IMR-90 (cell line): ENCODE data around the gene ATP2B1. TPM values are rescaled to one million over a fixed set of nuclear protein-coding genes. Genes with fewer than 3 reads are reported as not detected.

Source experiments
- ATAC-seq: fragments of 200-7000 bp; cut with Tn5 transposase; 2 replicates; pipeline ENCODE4 v1.9.1; 2020; ENCODE audit warnings: low read depth, mild to moderate bottlenecking, moderate library complexity
- BruUV-seq: library from RNA; stranded (reverse); fragments of 400-500 nt; replicated peaks from 2 replicates; lab custom pipeline; 2021; lab: Mats Ljungman, UMichigan
- CTCF ChIA-PET: fragments of 300-600 bp; formaldehyde crosslinking; extraction: SDS; loops from one replicate; lab custom pipeline; 2021; ENCODE audit warnings: antibody characterized with exemption; lab: Yijun Ruan, JAX
- POLR2A ChIA-PET: fragments of 300-600 bp; sonication (Branson Sonifier 250); formaldehyde crosslinking; loops from one replicate; lab custom pipeline; 2022; ENCODE audit warnings: antibody characterized with exemption; ENCODE audit not compliant: unreplicated experiment; lab: Charles Lee
- DNase-seq: peaks from one replicate; pipeline ENCODE4 v3.0.0; 2013
- H2AFZ ChIP-seq: replicated peaks from 2 replicates; pipeline ENCODE3; 2013; ENCODE audit warnings: low read length, mild to moderate bottlenecking; ENCODE audit not compliant: poor library complexity
- H2AK5ac ChIP-seq: 2 replicates; pipeline ENCODE4 v1.6.1; 2013; ENCODE audit warnings: low read depth, low read length, inconsistent platforms
- H2AK9ac ChIP-seq: replicated peaks from 2 replicates; pipeline ENCODE3; 2013; ENCODE audit warnings: mild to moderate bottlenecking, low read depth, low read length, moderate library complexity; ENCODE audit not compliant: poor library complexity
- H2BK120ac ChIP-seq: 2 replicates; pipeline ENCODE4 v1.6.1; 2013; ENCODE audit warnings: low read depth, low read length, inconsistent platforms
- H2BK15ac ChIP-seq: 3 replicates; pipeline ENCODE4 v1.6.1; 2013; ENCODE audit warnings: low read depth, low read length, inconsistent platforms
- H2BK20ac ChIP-seq: 2 replicates; pipeline ENCODE4 v1.6.1; 2013; ENCODE audit warnings: low read depth, mild to moderate bottlenecking, inconsistent platforms, low read length, moderate library complexity
- H2BK5ac ChIP-seq: 2 replicates; pipeline ENCODE4 v1.6.1; 2013; ENCODE audit warnings: mild to moderate bottlenecking, low read depth, low read length, inconsistent platforms; ENCODE audit not compliant: poor library complexity, severe bottlenecking
- H3K14ac ChIP-seq: replicated peaks from 2 replicates; pipeline ENCODE4 v1.6.1; 2013; ENCODE audit warnings: low read depth, low read length, inconsistent platforms
- H3K18ac ChIP-seq: 2 replicates; pipeline ENCODE4 v1.6.1; 2013; ENCODE audit warnings: low read depth, low read length, control low read depth
- H3K23ac ChIP-seq: 2 replicates; pipeline ENCODE4 v1.6.1; 2013; ENCODE audit warnings: low read depth, low read length, inconsistent platforms
- H3K27ac ChIP-seq: 2 replicates; pipeline ENCODE4 v1.5.1; 2013; ENCODE audit warnings: mild to moderate bottlenecking, control low read depth, low read length; ENCODE audit not compliant: insufficient read depth
- H3K27me3 ChIP-seq: 2 replicates; pipeline ENCODE4 v1.6.1; 2013; ENCODE audit warnings: low read length; ENCODE audit not compliant: control insufficient read depth, insufficient read depth
- H3K36me3 ChIP-seq: 2 replicates; pipeline ENCODE4 v1.6.1; 2013; ENCODE audit warnings: low read length, mixed read lengths; ENCODE audit not compliant: control insufficient read depth, insufficient read depth
- H3K4ac ChIP-seq: 2 replicates; pipeline ENCODE4 v1.6.1; 2013; ENCODE audit warnings: low read depth, low read length, inconsistent platforms
- H3K4me1 ChIP-seq: 2 replicates; pipeline ENCODE4 v1.6.1; 2013; ENCODE audit warnings: low read length, mixed read lengths; ENCODE audit not compliant: control insufficient read depth, insufficient read depth
- H3K4me2 ChIP-seq: 2 replicates; pipeline ENCODE4 v1.6.1; 2013; ENCODE audit warnings: low read depth, mild to moderate bottlenecking, control low read depth, low read length, moderate library complexity
- H3K4me3 ChIP-seq: 2 replicates; pipeline ENCODE4 v1.5.1; 2013; ENCODE audit warnings: low read depth, mild to moderate bottlenecking, control low read depth, low read length, moderate library complexity; ENCODE audit not compliant: insufficient read depth
- H3K56ac ChIP-seq: 2 replicates; pipeline ENCODE4 v1.6.1; 2013; ENCODE audit warnings: low read length, inconsistent platforms; ENCODE audit not compliant: insufficient read depth; ENCODE audit errors: extremely low read depth
- H3K79me1 ChIP-seq, 2 experiments: 2 replicates each; pipeline ENCODE4 v1.6.1; 2013; ENCODE audit warnings: low read length in 2 of 2, inconsistent platforms in 1 of 2, low read depth in 1 of 2
- H3K9ac ChIP-seq: 2 replicates; pipeline ENCODE4 v1.6.1; 2013; ENCODE audit warnings: low read depth, low read length, control low read depth
- H3K9me1 ChIP-seq: 2 replicates; pipeline ENCODE4 v1.6.1; 2013; ENCODE audit warnings: low read length, inconsistent platforms; ENCODE audit not compliant: insufficient read depth
- H3K9me3 ChIP-seq: 2 replicates; pipeline ENCODE4 v1.6.1; 2013; ENCODE audit warnings: low read length; ENCODE audit not compliant: control insufficient read depth, insufficient read depth
- H4K20me1 ChIP-seq: 2 replicates; pipeline ENCODE4 v1.6.1; 2013; ENCODE audit warnings: low read length, inconsistent platforms; ENCODE audit not compliant: insufficient read depth
- H4K5ac ChIP-seq: 2 replicates; pipeline ENCODE4 v1.6.1; 2013; ENCODE audit warnings: mild to moderate bottlenecking, low read depth, low read length, control low read depth
- H4K8ac ChIP-seq, 2 experiments: 2 replicates each; pipeline ENCODE4 v1.6.1; 2013; ENCODE audit warnings: low read depth in 2 of 2, low read length in 2 of 2, control low read depth in 1 of 2, inconsistent platforms in 1 of 2
- H4K91ac ChIP-seq: 2 replicates; pipeline ENCODE4 v1.6.1; 2013; ENCODE audit warnings: low read depth, low read length, inconsistent platforms; ENCODE audit not compliant: insufficient read depth
- BHLHE40 ChIP-seq: fragments of 150-350 bp; IDR thresholded peaks from 2 replicates; pipeline ENCODE4 v1.6.1; 2016; ENCODE audit warnings: mild to moderate bottlenecking, low read depth, low read length
- FOS ChIP-seq: fragments of 150-350 bp; IDR thresholded peaks from 2 replicates; pipeline ENCODE4 v1.6.1; 2016; ENCODE audit warnings: low read depth, low read length
- MAFK ChIP-seq: IDR thresholded peaks from 2 replicates; pipeline ENCODE4 v1.6.1; 2012; ENCODE audit warnings: low read depth, low read length, improper control_type of control experiment
- MAZ ChIP-seq: IDR thresholded peaks from 2 replicates; pipeline ENCODE4 v1.6.1; 2012; ENCODE audit warnings: low read depth, mild to moderate bottlenecking, low read length, improper control_type of control experiment, moderate library complexity, borderline replicate concordance
- MXI1 ChIP-seq: IDR thresholded peaks from 2 replicates; pipeline ENCODE4 v1.6.1; 2012; ENCODE audit warnings: low read depth, mild to moderate bottlenecking, low read length, moderate library complexity, borderline replicate concordance
- NFE2L2 ChIP-seq: fragments of 150-350 bp; IDR thresholded peaks from 2 replicates; pipeline ENCODE4 v1.6.1; 2016; ENCODE audit warnings: low read depth, mild to moderate bottlenecking, low read length
- RCOR1 ChIP-seq: IDR thresholded peaks from 2 replicates; pipeline ENCODE4 v1.6.1; 2012; ENCODE audit warnings: mild to moderate bottlenecking, low read length, improper control_type of control experiment; ENCODE audit not compliant: insufficient replicate concordance
- RFX5 ChIP-seq: IDR thresholded peaks from 2 replicates; pipeline ENCODE4 v1.8.0; 2012; ENCODE audit warnings: low read depth, mild to moderate bottlenecking, low read length, moderate library complexity
- WGBS, 2 experiments: methylation state at CpG; one replicate each; pipeline versions ENCODE4 v1.1.5 to v1.1.7; 2013; ENCODE audit warnings: missing lambda C conversion rate in 2 of 2; ENCODE audit not compliant: insufficient read length in 1 of 2; ENCODE audit errors: extremely low coverage in 2 of 2; 5-methylcytosine and 5-hydroxymethylcytosine counted together
- dilution Hi-C: fragments of 300-500 bp; cut with HindIII; formaldehyde crosslinking; loops from one replicate; pipeline ENCODE4 v1.14.3; 2018; ENCODE audit warnings: low sequenced_read_pairs; ENCODE audit not compliant: unreplicated experiment
- in situ Hi-C: fragments of 300-500 bp; cut with MboI; formaldehyde crosslinking; loops from 3 replicates; pipeline ENCODE4 v1.14.3; 2019; ENCODE audit warnings: low sequenced_read_pairs, inconsistent platforms, mixed read lengths
- intact Hi-C: fragments of 100-400 bp; cut with micrococcal nuclease; formaldehyde crosslinking; loops from 2 replicates; pipeline ENCODE4 v1.10.0; 2022
- polyA plus RNA-seq, 3 experiments: library from polyadenylated mRNA; depleted of rRNA; stranded (reverse); fragments of >200 nt; gene quantifications; 2 replicates each; pipeline ENCODE4 v1.2.3, GENCODE V29; 2012; ENCODE audit warnings: low replicate concordance in 1 of 3
- total RNA-seq: library from RNA; depleted of rRNA; stranded (reverse); fragments of >200 nt; gene quantifications from 2 replicates; pipeline ENCODE4 v1.2.3, GENCODE V29; 2012
- TF ChIP-seq, protein P1 (sequence below): fragments of 150-350 bp; IDR thresholded peaks from 2 replicates; pipeline ENCODE4 v1.6.1; 2016; ENCODE audit warnings: low read depth, mild to moderate bottlenecking, low read length, moderate library complexity, borderline replicate concordance
- TF ChIP-seq, protein P2 (sequence below): fragments of 150-350 bp; IDR thresholded peaks from 2 replicates; pipeline ENCODE4 v1.6.1; 2017; ENCODE audit warnings: mild to moderate bottlenecking, antibody characterized with exemption, low read length, low read depth

Gene ATP2B1
- total and polyA plus RNA-seq, 2 of the 4 experiments (the other 2 are of a cell fraction), result 9.9 to 32.6 TPM

DNA sequence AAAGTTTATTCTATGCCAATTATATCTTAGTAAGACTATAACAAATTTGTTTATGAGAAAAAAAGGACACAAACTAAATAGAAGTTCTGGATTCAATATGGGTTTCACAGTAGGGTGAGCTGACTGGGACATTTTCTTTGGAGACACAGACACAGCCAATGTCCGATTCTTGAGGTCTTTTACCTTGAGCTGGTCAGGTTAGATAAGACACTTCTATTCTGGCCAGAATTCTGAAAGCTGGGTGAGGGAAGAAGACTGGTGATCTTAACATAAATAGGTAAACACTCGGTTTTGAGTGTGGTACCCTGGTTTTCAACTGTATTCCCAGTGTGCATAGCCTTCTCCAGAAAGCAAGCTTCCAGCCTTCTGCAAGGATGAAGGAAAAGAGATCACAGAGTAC lies 10.0 kb downstream of the ATP2B1 start:
- Histone ChIP-seq H4K8ac (no peak overlapping the region), H3K9me1 (peaks cover 9% of the 10 kb centered on the region; the same call in 1 of the 2 replicates), H3K14ac (peak overlapping the region; percentile 37; the same call in 1 of the 2 replicates), H3K4me3 (no peak overlapping the region), H2BK5ac (no peak overlapping the region), H3K4me1 (no peaks in the 10 kb centered on the region; the same call in 1 of the 2 replicates), H2BK120ac (no peak overlapping the region), H3K79me1 (peaks cover 11 to 59% of the 10 kb centered on the region in 2 experiments), H2BK15ac (no peak overlapping the region), H3K36me3 (no peaks in the 10 kb centered on the region), H3K23ac (no peak overlapping the region; the same call in 1 of the 2 replicates), H3K4ac (no peak overlapping the region), H2BK20ac (no peak overlapping the region), H3K9ac (no peak overlapping the region), H2AFZ (no peak overlapping the region), H3K56ac (no peak overlapping the region), H4K91ac (no peak overlapping the region), H3K18ac (no peak overlapping the region), H4K20me1 (peaks cover 54% of the 10 kb centered on the region), H4K5ac (no peak overlapping the region), H2AK9ac (no peak overlapping the region), H2AK5ac (no peak overlapping the region), H3K27me3 (no peaks in the 10 kb centered on the region), H3K4me2 (no peak overlapping the region), H3K9me3 (no peaks in the 10 kb centered on the region), H3K27ac (no peak overlapping the region)
- BruUV-seq, result no TSS peak
- ChIA-PET POLR2A (no interaction called here), CTCF (no interaction called here)
- dilution Hi-C loops (no loop called here), intact Hi-C loops (no loop called here), in situ Hi-C loops (no loop called here)
- DNase-seq, result no peak
- WGBS, 2 experiments, result no CpG with 5 or more reads among the region's 2 CpGs
- no peak for ATAC-seq
- TF ChIP-seq BHLHE40 (no peak), MXI1 (no peak), MAFK (no peak), MAZ (no peak), FOS (no peak), RCOR1 (no peak), NFE2L2 (no peak), RFX5 (no peak)
- TF ChIP-seq, protein P1, sequence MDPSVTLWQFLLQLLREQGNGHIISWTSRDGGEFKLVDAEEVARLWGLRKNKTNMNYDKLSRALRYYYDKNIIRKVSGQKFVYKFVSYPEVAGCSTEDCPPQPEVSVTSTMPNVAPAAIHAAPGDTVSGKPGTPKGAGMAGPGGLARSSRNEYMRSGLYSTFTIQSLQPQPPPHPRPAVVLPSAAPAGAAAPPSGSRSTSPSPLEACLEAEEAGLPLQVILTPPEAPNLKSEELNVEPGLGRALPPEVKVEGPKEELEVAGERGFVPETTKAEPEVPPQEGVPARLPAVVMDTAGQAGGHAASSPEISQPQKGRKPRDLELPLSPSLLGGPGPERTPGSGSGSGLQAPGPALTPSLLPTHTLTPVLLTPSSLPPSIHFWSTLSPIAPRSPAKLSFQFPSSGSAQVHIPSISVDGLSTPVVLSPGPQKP, result no peak
- TF ChIP-seq, protein P2, sequence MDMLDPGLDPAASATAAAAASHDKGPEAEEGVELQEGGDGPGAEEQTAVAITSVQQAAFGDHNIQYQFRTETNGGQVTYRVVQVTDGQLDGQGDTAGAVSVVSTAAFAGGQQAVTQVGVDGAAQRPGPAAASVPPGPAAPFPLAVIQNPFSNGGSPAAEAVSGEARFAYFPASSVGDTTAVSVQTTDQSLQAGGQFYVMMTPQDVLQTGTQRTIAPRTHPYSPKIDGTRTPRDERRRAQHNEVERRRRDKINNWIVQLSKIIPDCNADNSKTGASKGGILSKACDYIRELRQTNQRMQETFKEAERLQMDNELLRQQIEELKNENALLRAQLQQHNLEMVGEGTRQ, result no peak
